Measurements from ENCODE around the gene RNLS.

The RNLS gene

DNA sequence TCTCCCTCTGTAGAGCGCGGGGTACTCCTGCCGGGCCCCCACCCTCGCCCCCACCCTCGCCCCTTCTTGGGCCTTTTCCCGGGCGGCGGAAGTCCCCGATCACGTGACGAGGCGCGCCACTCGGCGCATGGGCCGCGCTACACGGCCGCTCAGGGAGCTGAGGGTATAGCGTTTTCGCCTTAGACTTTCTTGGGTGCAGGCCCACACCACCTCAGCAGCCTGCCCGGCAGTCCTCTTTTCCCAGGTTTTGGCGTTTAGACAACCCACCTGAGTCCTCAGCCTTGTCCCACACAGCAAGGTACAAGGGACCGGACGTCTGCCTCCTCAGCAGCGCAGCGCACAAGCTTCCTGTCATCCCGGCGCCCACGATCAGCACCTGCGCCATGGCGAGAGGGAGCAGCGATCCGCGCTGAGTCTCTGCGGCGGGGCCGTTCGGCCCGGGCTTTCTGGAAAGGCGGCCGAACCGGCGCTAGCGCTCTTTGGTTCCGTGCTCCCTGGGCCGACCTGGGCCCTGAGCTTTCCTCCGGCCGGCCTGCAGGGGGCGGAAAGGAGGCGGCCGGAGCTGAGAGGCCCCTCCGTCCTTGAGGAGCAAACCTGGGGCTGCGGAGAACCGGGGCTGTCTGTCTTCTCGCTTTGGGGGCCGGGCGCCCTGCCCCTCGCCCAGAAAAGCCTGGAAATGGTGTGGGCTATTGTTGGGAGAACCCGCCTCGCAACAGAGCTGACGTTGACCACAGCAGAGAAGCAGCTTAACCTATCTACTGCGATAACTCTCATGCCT, at the start of gene RNLS:
Gene RNLS, minus strand, starts transcription at position 513 of the 778 bp plus-strand sequence.
- peak; percentile 41 to 46 for DNase-seq (ENCODE audit: low read depth in 2 of 2)

DNA sequence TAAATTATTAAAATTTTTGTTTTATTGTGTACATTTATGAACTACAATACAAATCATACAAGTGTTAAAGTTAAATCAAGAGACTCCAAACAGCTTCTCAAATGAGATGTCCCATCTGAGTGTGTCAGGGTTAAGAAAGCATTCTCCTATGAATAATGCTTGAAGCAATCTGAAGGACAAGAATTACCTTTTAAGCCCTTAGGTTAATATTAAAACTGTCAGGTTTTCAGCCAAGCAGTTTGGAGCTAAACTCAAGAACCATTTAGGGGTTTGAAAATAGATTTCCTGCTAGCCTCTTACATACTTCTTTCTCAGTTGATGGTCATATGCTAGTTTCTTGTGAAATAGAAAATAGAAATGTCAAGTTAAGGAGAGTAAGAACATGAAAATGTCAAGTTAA, 41.7 kb upstream of the RNLS start:
- DNase-seq (ENCODE audit: low read depth in 2 of 2): no peak

GRCh38 chr10:88623835-88624234, 40.7 kb upstream of the RNLS start:
- DNase-seq (ENCODE audit: low read depth in 2 of 2): no peak

DNA sequence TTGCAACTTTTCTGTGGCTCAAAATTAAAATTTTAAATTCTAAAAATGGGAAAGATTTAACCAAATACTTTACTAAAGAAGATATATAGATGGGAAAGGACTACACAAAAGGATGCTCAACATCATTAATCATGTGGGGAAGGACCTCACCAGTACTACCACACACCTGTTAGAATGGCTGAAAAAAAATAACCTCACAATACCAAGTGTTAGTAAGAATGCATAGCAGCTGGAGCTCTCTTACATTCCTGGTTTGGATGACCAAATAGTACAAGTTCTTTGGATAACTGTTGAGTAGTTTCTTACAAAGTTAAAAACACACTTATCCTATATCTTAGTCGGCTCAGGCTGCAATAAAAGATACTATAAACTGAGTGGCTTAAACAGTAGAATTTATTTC, 37.3 kb upstream of the RNLS start:
- no peak for DNase-seq (ENCODE audit: low read depth in 2 of 2)

DNA sequence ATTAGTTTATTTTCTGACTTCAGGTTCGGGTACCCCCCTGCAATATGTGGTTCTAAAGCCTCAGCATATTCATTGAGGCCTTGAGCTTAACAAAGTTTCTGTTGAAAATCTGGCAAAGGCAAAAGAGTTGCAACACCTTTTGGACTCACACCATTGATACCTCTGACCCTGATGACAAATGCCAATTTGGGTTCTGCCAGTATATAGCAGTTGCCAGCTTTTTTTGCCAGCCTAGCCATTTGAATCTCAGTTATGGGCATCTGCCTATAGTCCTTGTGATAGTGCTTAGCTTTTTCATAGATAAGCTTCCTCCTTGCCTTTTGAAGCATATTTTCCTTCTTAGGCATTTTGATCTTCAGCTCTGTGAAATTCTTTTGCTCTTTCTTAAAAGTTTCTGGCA, 35.4 kb upstream of the RNLS start:
- DNase-seq (ENCODE audit: low read depth in 2 of 2): no peak

DNA sequence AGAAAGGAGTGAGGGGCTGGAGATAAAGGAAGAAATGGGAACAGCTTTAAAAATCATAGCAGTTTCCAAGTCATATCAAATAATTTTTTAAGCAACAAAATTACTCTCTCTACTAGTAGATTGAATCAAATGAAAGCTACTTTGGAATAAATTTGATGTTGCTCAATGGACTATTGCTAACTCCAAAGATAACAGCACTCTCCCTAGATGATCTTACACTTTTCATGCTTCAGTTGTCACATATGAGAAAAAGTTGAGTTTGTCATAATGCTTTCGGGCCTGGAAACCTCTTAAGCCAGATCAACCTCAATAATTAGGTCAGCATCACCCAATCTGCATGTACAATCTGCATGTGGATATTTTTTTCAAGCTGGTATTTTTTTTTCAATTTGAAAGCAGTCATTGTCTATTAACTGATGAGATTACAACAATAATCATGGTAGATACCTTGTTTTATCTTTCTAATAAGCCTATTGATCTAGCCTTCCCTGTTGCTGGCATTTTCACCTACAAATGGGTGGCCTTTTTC, 34.7 kb upstream of the RNLS start:
- DNase-seq (ENCODE audit: low read depth in 2 of 2): no peak

GRCh38 chr10:88616250-88616977, 33.3 kb upstream of the RNLS start:
- no peak for DNase-seq (ENCODE audit: low read depth in 2 of 2)

GRCh38 chr10:88608780-88609179, 25.7 kb upstream of the RNLS start:
- DNase-seq (ENCODE audit: low read depth in 2 of 2): no peak

DNA sequence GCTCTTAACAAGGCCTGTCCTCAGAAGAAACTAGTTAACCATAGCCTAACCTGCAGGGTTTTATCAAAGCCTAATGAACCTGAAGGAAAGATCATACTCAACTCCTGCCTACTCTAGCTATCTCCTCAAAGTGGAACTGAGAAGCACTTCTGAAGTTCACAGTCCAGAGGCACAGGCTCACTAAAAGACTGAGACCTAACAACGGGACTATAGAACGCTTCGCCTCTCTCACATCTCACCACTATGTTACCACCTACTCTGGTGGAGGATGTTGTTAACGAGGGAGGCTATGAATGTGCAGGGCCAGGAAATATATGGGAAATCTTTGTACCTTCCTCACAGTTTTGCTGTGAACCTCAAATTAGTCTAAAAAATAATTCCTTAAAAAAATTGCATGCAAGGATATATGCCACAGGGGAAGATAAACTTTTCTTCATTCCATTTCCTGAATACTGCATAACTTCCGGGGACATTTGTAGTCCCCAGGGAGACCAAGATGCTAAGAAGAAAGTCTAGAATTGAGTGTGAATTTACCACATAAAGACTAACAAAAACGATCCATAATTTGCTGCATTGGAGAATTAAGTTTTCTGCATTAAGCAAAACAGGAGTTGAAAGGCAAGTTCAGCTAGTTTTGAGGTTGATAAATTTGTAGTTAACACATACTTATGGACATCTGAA, 25.1 kb upstream of the RNLS start:
- DNase-seq (ENCODE audit: low read depth in 2 of 2): no peak

DNA sequence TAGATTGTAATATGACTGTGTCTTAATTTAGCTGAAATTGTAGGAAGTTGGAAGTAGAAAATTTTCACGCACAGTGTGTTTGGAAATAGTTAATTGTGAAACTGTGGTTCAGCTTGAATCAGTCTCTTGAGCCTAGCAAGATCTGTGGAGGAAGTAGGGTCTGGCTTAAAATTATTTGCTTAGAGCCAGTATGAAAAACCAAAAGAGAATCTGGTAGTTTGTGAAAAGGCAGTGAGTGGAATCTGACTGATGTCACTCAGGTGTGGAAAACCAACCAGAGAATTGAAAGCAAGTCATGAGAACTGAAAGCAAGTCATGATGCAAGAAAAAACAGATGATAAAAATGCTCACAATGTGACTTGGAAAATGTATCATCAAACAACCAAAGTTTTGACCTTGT, 14.9 kb upstream of the RNLS start:
- no peak for DNase-seq (ENCODE audit: low read depth in 2 of 2)

- no peak for DNase-seq (ENCODE audit: low read depth in 2 of 2)
These were observed 11.4 kb upstream of the RNLS start for GRCh38 chr10:88594482-88594881.

GRCh38 chr10:88592906-88593305, 9.8 kb upstream of the RNLS start:
- DNase-seq (ENCODE audit: low read depth in 2 of 2): no peak

DNA sequence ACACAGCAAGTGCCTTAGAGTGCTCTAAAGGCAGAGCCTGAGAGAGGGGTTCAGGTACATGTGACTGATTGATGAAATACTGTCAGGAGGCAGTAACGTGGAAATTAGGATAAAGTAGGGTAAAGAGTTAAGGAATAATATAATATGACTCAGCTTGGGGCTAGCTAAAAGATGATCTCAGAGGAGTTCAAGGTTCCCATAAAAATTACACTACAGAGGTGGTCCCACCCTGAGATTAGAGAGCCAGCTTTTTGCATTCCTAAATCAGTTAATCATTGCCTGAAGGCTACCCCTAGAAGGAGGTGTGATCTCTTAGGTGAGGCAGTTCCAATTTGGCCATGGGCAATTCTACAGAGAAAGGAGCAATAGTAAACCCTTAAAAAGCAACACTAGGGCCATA, 9.3 kb upstream of the RNLS start:
- DNase-seq (ENCODE audit: low read depth in 2 of 2): no peak

GRCh38 chr10:88586462-88586861, 3.3 kb upstream of the RNLS start, which contains the start of gene LIPJ:
Gene LIPJ (plus strand): TSS chr10:88586762. CDS start chr10:88590688, 3,926 bp downstream.
- DNase-seq (ENCODE audit: low read depth in 2 of 2): no peak

GRCh38 chr10:88583584-88583957, 453 bp upstream of the RNLS start:
- DNase-seq (ENCODE audit: low read depth in 2 of 2): no peak

DNA sequence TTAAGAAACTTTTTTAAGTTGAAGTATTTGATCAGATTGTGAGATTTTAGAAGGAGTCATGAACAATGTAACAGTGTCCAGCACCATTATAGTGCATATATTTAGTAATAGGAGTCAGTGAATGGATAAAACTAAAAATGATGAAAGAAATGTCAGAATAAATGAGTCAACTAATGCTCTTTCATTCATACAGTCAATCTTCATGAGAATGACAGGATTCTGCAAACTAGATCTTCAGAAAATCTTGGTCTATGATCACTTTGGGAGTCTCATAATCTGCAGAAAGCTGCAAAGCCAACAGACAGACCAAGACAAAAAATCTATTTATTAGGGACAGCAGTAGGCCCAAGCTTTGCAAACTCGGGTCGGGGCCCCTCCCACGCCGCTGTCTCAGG, 710 bp downstream of the RNLS start:
- no peak for DNase-seq (ENCODE audit: low read depth in 2 of 2)

- DNase-seq (ENCODE audit: low read depth in 2 of 2): no peak
These were observed 18.0 kb downstream of the RNLS start for GRCh38 chr10:88565072-88565471.

GRCh38 chr10:88562152-88562551, 21.0 kb downstream of the RNLS start:
- no peak for DNase-seq (ENCODE audit: low read depth in 2 of 2)

- no peak for DNase-seq (ENCODE audit: low read depth in 2 of 2)
These were observed 25.5 kb downstream of the RNLS start for GRCh38 chr10:88557658-88558057.

- no peak for DNase-seq (ENCODE audit: low read depth in 2 of 2)
These were observed 25.9 kb downstream of the RNLS start for GRCh38 chr10:88557256-88557655.

DNA sequence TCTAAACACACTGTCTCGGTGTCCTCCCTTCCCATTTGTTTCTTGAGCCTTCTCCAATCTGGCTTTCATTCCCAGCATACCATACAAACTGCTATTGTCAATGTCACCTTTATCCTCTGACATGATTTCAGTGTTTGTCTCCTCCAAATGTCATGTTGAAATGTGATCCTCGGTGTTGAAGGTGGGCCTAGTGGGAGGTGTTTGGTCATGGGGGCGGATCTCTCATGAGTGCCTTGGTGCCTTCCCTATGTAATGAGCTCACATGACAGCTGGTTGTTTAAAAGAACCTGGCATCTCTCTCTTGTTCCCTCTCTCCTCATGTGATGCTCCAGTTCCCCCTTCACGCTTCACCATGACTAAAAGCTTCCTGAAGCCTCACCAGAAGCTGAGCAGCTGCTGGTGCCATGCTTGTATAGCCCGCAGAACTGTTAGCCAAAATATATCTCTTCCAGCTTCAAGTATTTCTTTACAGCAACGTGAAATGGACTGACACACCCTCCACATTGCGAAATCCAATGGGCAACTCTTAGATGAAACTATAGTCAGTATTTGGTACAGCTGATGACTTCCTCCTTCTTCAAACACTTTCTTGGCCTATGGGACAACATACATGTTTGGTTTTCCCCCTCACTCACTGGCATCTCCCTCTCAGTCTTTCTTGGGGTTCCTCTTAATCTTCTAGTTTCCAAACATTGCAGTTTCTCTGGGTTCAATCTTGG, 27.8 kb downstream of the RNLS start:
- no peak for DNase-seq (ENCODE audit: low read depth in 2 of 2)

All from activated CD8-positive, alpha-beta memory T cell treated with anti-CD3 and anti-CD28 coated beads for 4 hours (primary cell).